Liver (tissue), 9 donors: Measurements from ENCODE around the gene OR7D2. TPM values are rescaled to one million over a fixed set of nuclear protein-coding genes. Genes with fewer than 3 reads are reported as not detected.
"Not testable (repeated sequence)": the region's sequence is repeated elsewhere in the genome, so short reads cannot be mapped to it uniquely, and the experiment has no call there.

Experiments
- DNase-seq: peaks from one replicate; pipeline ENCODE4 v3.0.0-alpha.2; 2017; ENCODE audit warnings: low spot score
- H3K27ac ChIP-seq, 2 donors: one replicate each; pipeline ENCODE4 v1.7.0; 2013; ENCODE audit warnings: inconsistent platforms in 2 of 2, low read length in 2 of 2, control low read depth in 1 of 2, low read depth in 1 of 2, mild to moderate bottlenecking in 1 of 2
- H3K27me3 ChIP-seq, 4 donors: one replicate each; pipeline versions ENCODE4 v1.6.1 to v1.7.0; 2013; ENCODE audit warnings: low read length in 3 of 4, inconsistent platforms in 1 of 4, mild to moderate bottlenecking in 1 of 4, moderate library complexity in 1 of 4; ENCODE audit not compliant: control insufficient read depth in 4 of 4, insufficient read depth in 4 of 4
- H3K36me3 ChIP-seq, 4 donors: one replicate each; pipeline versions ENCODE4 v1.6.1 to v1.7.0; 2013; ENCODE audit warnings: low read length in 3 of 4, mild to moderate bottlenecking in 3 of 4, low read depth in 1 of 4, moderate library complexity in 1 of 4; ENCODE audit not compliant: control insufficient read depth in 4 of 4, insufficient read depth in 3 of 4
- H3K4me1 ChIP-seq, 4 donors: one replicate each; pipeline versions ENCODE4 v1.6.1 to v1.7.0; 2013; ENCODE audit warnings: low read length in 3 of 4, mild to moderate bottlenecking in 3 of 4, moderate library complexity in 1 of 4; ENCODE audit not compliant: control insufficient read depth in 4 of 4, insufficient read depth in 4 of 4
- H3K4me3 ChIP-seq, 3 donors: one replicate each; pipeline versions ENCODE4 v1.6.1 to v1.7.0; 2013; ENCODE audit warnings: low read length in 3 of 3, control low read depth in 1 of 3, low read depth in 1 of 3, mild to moderate bottlenecking in 1 of 3
- H3K9ac ChIP-seq, 2 donors: one replicate each; pipeline ENCODE4 v1.7.0; 2013; ENCODE audit warnings: low read length in 2 of 2, mild to moderate bottlenecking in 2 of 2, moderate library complexity in 2 of 2, control low read depth in 1 of 2, low read depth in 1 of 2
- H3K9me3 ChIP-seq, 4 donors: one replicate each; pipeline versions ENCODE4 v1.6.1 to v1.7.0; 2013; ENCODE audit warnings: low read length in 3 of 4; ENCODE audit not compliant: control insufficient read depth in 4 of 4
- ATF3 ChIP-seq: IDR thresholded peaks from 2 replicates; pipeline ENCODE4 v1.6.1; 2016; ENCODE audit warnings: antibody characterized with exemption
- CTCF ChIP-seq: fragments of 150-350 bp; IDR thresholded peaks from 2 replicates; pipeline ENCODE4 v1.5.1; 2017; ENCODE audit warnings: improper control_type of control experiment, low read depth, low read length; ENCODE audit not compliant: missing input control
- EGR1 ChIP-seq, 2 donors: IDR thresholded peaks; 2 replicates each; pipeline ENCODE4 v1.6.1; 2016 to 2018; ENCODE audit warnings: antibody characterized with exemption in 2 of 2, low read depth in 2 of 2
- FOXA1 ChIP-seq: IDR thresholded peaks from 2 replicates; pipeline ENCODE4 v1.6.1; 2016; ENCODE audit warnings: antibody characterized with exemption
- FOXA2 ChIP-seq: IDR thresholded peaks from 2 replicates; pipeline ENCODE4 v1.6.1; 2016; ENCODE audit warnings: antibody characterized with exemption
- GABPA ChIP-seq, 2 donors: IDR thresholded peaks in 1 of 2; conservative IDR thresholded peaks in 1 of 2; 2 replicates each; pipeline ENCODE4 v1.6.1; 2016; ENCODE audit warnings: antibody characterized with exemption in 2 of 2, mild to moderate bottlenecking in 1 of 2, moderate library complexity in 1 of 2
- HNF4A ChIP-seq, 2 donors: conservative IDR thresholded peaks; 2 replicates each; pipeline ENCODE4 v1.6.1; 2016; ENCODE audit warnings: antibody characterized with exemption in 2 of 2, mild to moderate bottlenecking in 2 of 2
- HNF4G ChIP-seq: IDR thresholded peaks from 2 replicates; pipeline ENCODE4 v1.6.1; 2016; ENCODE audit warnings: antibody characterized with exemption
- JUND ChIP-seq, 2 donors: IDR thresholded peaks; 2 replicates each; pipeline ENCODE4 v1.6.1; 2016; ENCODE audit warnings: antibody characterized with exemption in 2 of 2
- MAX ChIP-seq: IDR thresholded peaks from 2 replicates; pipeline ENCODE4 v1.6.1; 2016; ENCODE audit warnings: antibody characterized with exemption
- NR2F2 ChIP-seq: IDR thresholded peaks from 2 replicates; pipeline ENCODE4 v1.6.1; 2016; ENCODE audit warnings: antibody characterized with exemption
- RAD21 ChIP-seq, 2 donors: IDR thresholded peaks; 2 replicates each; pipeline ENCODE4 v1.6.1; 2016; ENCODE audit warnings: antibody characterized with exemption in 2 of 2, mild to moderate bottlenecking in 2 of 2
- REST ChIP-seq: IDR thresholded peaks from 2 replicates; pipeline ENCODE4 v1.6.1; 2016; ENCODE audit warnings: antibody characterized with exemption, mild to moderate bottlenecking
- RXRA ChIP-seq, 2 donors: IDR thresholded peaks; 2 replicates each; pipeline ENCODE4 v1.6.1; 2017 to 2018; ENCODE audit warnings: antibody characterized with exemption in 2 of 2, mild to moderate bottlenecking in 1 of 2
- SP1 ChIP-seq: IDR thresholded peaks from 2 replicates; pipeline ENCODE4 v1.6.1; 2018; ENCODE audit warnings: antibody characterized with exemption, mild to moderate bottlenecking
- TAF1 ChIP-seq: conservative IDR thresholded peaks from 2 replicates; pipeline ENCODE4 v1.6.1; 2016; ENCODE audit warnings: antibody characterized with exemption, mild to moderate bottlenecking
- YY1 ChIP-seq: IDR thresholded peaks from 2 replicates; pipeline ENCODE4 v1.6.1; 2016; ENCODE audit warnings: antibody characterized with exemption, mild to moderate bottlenecking
- ZBTB33 ChIP-seq: IDR thresholded peaks from 2 replicates; pipeline ENCODE4 v1.6.1; 2016; ENCODE audit warnings: antibody characterized with exemption
- WGBS: extraction: QIAGEN DNeasy Blood & Tissue Kit; methylation state at CpG from one replicate; pipeline ENCODE4 v1.1.7; 2013; 5-methylcytosine and 5-hydroxymethylcytosine counted together
- polyA plus RNA-seq, 2 donors: library from polyadenylated mRNA; stranded (reverse) in 1 of 2; unstranded in 1 of 2; fragments of 200-250 nt in 1 of 2; fragments of >200 nt in 1 of 2; fragmentation: Nextera tagmentation in 1 of 2; extraction: Ambion mirVana in 1 of 2; gene quantifications; one replicate each; pipeline versions ENCODE4 v1.2.1 to v1.2.3, GENCODE V29; 2013 to 2015
- total RNA-seq, 2 donors: library from RNA; depleted of rRNA; stranded (reverse); fragments of >200 nt; gene quantifications; one replicate each; pipeline ENCODE4 v1.2.3, GENCODE V29; 2014
- donor health status: healthy.
- donor health status: healthy.
- donor health status: healthy.
- donor health status: healthy.
- donor health status: healthy.

OR7D2 gene
- total and polyA plus RNA-seq, 4 donors = 0.06 to 0.18 TPM; not detected in 2

- no peak overlapping the region for H3K9ac ChIP-seq
- no peak overlapping the region for H3K27ac ChIP-seq
- peaks cover 0 to 5% (median under 1%) of the 10 kb centered on the region in 4 donors for H3K9me3 ChIP-seq
- no peaks in the 10 kb centered on the region for H3K27me3 ChIP-seq
- TF ChIP-seq ATF3 = no peak
- no peak for TF ChIP-seq EGR1 (IDR thresholded peaks at IDR 0.05; ENCODE audit: low read depth in 2 of 2)
- TF ChIP-seq HNF4A (conservative IDR thresholded peaks at IDR 0.05) = no peak
- TF ChIP-seq ZBTB33 = no peak
- TF ChIP-seq FOXA1 = no peak
- TF ChIP-seq TAF1 = no peak
- TF ChIP-seq SP1 = no peak
- TF ChIP-seq REST = no peak
- TF ChIP-seq NR2F2 = no peak
- no peak for TF ChIP-seq RAD21 (IDR thresholded peaks at IDR 0.05)
- no peak for TF ChIP-seq FOXA2
- no peak for TF ChIP-seq YY1
- TF ChIP-seq JUND (IDR thresholded peaks at IDR 0.05) = no peak
- TF ChIP-seq GABPA (IDR thresholded peaks at IDR 0.05 in 1 of 2, conservative IDR thresholded peaks at IDR 0.05 in 1 of 2) = no peak
- TF ChIP-seq HNF4G = no peak
- no peak for TF ChIP-seq MAX
- no peak for TF ChIP-seq RXRA (IDR thresholded peaks at IDR 0.05)
- TF ChIP-seq CTCF = no peak
- DNase-seq = no peak
- 74% methylated on average over 7 of the region's 7 CpGs for WGBS
- no peaks in the 10 kb centered on the region for H3K36me3 ChIP-seq
- no peak overlapping the region for H3K4me3 ChIP-seq
- H3K4me1 ChIP-seq = no peaks in the 10 kb centered on the region
Measured at GRCh38 chr19:9189535-9189934, 10.8 kb downstream of the OR7D2 start.

- H3K4me1 ChIP-seq, H3K9ac ChIP-seq, H3K9me3 ChIP-seq, H3K27me3 ChIP-seq, H3K36me3 ChIP-seq, DNase-seq, H3K4me3 ChIP-seq, H3K27ac ChIP-seq: not testable (repeated sequence)
- 66% methylated on average over 2 of the region's 2 CpGs for WGBS
Measured at GRCh38 chr19:9198044-9198443, 19.3 kb downstream of the OR7D2 start.
